ENCODE results near the gene KDM1B.
"Not testable (repeated sequence)": the region's sequence is repeated elsewhere in the genome, so short reads cannot be mapped to it uniquely, and the experiment has no call there.

DNA sequence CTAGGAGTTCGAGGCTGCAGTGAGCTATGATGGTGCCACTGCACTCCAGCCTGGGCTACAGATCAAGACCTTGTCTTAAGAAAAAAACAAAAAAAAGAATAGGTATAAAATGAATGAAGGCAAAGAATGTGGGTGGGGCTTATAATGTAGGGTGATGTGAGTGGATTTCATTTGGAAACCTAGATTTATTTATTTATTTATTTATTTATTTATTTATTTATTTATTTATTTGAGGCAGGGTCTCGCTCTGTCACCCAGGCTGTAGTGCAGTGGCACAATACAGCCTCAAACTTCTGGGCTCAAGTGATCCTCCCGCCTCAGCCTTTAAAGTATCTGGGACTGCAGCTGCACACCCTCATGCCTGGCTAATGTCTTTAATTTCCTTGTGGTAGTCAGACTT, 3.8 kb upstream of the KDM1B start:
- TF ChIP-seq, protein P1, sequence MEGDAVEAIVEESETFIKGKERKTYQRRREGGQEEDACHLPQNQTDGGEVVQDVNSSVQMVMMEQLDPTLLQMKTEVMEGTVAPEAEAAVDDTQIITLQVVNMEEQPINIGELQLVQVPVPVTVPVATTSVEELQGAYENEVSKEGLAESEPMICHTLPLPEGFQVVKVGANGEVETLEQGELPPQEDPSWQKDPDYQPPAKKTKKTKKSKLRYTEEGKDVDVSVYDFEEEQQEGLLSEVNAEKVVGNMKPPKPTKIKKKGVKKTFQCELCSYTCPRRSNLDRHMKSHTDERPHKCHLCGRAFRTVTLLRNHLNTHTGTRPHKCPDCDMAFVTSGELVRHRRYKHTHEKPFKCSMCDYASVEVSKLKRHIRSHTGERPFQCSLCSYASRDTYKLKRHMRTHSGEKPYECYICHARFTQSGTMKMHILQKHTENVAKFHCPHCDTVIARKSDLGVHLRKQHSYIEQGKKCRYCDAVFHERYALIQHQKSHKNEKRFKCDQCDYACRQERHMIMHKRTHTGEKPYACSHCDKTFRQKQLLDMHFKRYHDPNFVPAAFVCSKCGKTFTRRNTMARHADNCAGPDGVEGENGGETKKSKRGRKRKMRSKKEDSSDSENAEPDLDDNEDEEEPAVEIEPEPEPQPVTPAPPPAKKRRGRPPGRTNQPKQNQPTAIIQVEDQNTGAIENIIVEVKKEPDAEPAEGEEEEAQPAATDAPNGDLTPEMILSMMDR (tag by site-specific recombination; IDR thresholded peaks at IDR 0.05): not testable (repeated sequence)
- TF ChIP-seq ZEB2 (tag by site-specific recombination; IDR thresholded peaks at IDR 0.05); YY1 (tag by site-specific recombination; IDR thresholded peaks at IDR 0.05); KLF1 (tag by site-specific recombination; IDR thresholded peaks at IDR 0.05); SETDB1 (IDR thresholded peaks at IDR 0.05; ENCODE audit: insufficient read length, low read length): not testable (repeated sequence)
- TF ChIP-seq ZNF394 (tag by site-specific recombination; IDR thresholded peaks at IDR 0.05; ENCODE audit: borderline replicate concordance) (peak; percentile 94; the same call in 1 of the 2 replicates), ZNF138 (tag by site-specific recombination; IDR thresholded peaks at IDR 0.05; ENCODE audit: borderline replicate concordance) (0 out of 2 replicates have a peak, but pooled peaks have one; percentile 33)
